Measurements from ENCODE around the gene GP1BB. TPM values are rescaled to one million over a fixed set of nuclear protein-coding genes. Genes with fewer than 3 reads are reported as not detected.
"Not testable (repeated sequence)": the region's sequence is repeated elsewhere in the genome, so short reads cannot be mapped to it uniquely, and the experiment has no call there.

Gene GP1BB
- total RNA-seq, 1 donor: 2.1 TPM

DNA sequence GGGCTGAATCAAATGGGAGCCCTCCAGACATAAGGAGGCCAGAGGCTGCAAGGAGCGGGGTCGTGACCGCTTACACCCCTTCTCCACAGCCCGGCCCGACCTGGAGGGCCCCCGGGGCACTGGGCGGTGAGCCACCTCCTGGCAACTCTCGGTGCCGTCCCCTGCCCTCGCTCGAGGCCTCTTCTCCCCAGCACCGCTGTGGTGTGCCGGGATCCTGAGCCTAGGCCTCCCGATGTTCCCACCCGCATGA, 432 bp upstream of the GP1BB start:
- no peak for DNase-seq (ENCODE audit: low read depth)
- TF ChIP-seq, protein P1, sequence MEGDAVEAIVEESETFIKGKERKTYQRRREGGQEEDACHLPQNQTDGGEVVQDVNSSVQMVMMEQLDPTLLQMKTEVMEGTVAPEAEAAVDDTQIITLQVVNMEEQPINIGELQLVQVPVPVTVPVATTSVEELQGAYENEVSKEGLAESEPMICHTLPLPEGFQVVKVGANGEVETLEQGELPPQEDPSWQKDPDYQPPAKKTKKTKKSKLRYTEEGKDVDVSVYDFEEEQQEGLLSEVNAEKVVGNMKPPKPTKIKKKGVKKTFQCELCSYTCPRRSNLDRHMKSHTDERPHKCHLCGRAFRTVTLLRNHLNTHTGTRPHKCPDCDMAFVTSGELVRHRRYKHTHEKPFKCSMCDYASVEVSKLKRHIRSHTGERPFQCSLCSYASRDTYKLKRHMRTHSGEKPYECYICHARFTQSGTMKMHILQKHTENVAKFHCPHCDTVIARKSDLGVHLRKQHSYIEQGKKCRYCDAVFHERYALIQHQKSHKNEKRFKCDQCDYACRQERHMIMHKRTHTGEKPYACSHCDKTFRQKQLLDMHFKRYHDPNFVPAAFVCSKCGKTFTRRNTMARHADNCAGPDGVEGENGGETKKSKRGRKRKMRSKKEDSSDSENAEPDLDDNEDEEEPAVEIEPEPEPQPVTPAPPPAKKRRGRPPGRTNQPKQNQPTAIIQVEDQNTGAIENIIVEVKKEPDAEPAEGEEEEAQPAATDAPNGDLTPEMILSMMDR (IDR thresholded peaks at IDR 0.05; ENCODE audit: insufficient read depth, low read length): no peak

DNA sequence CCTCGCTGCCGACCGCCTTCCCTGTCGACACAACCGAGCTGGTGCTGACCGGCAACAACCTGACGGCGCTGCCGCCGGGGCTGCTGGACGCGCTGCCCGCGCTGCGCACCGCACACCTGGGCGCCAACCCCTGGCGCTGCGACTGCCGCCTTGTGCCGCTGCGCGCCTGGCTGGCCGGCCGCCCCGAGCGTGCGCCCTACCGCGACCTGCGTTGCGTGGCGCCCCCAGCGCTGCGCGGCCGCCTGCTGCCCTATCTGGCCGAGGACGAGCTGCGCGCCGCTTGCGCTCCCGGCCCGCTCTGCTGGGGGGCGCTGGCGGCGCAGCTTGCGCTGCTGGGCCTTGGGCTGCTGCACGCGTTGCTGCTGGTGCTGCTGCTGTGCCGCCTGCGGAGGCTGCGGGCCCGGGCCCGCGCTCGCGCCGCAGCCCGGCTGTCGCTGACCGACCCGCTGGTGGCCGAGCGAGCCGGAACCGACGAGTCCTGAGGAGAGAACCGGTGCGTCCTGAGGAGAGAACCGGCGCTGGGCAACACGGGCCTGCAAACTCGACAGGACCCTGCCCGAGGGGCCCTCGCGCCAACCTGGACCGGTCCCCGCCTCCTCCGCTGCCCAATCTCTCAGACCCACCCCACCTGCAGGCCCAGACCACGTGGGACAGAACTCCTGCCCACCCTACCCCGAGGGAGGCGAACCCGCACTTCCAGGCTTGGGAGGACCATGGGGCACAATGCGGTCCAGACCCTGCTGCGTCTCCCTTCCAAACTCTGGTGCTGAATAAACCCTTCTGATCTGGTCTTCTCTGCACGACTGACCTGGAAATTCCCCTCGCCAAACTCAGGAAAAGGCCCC, 866 bp downstream of the GP1BB start:
- no peak for DNase-seq (ENCODE audit: low read depth)
- TF ChIP-seq, protein P1 (IDR thresholded peaks at IDR 0.05; ENCODE audit: insufficient read depth, low read length): no peak
- no peak overlapping the region for H3K4me3 ChIP-seq (ENCODE audit: low read depth, low read length)

More for the DNA sequence above, 432 bp upstream of the GP1BB start:
- H3K4me3 ChIP-seq (ENCODE audit: low read depth, low read length): no peak overlapping the region

DNA sequence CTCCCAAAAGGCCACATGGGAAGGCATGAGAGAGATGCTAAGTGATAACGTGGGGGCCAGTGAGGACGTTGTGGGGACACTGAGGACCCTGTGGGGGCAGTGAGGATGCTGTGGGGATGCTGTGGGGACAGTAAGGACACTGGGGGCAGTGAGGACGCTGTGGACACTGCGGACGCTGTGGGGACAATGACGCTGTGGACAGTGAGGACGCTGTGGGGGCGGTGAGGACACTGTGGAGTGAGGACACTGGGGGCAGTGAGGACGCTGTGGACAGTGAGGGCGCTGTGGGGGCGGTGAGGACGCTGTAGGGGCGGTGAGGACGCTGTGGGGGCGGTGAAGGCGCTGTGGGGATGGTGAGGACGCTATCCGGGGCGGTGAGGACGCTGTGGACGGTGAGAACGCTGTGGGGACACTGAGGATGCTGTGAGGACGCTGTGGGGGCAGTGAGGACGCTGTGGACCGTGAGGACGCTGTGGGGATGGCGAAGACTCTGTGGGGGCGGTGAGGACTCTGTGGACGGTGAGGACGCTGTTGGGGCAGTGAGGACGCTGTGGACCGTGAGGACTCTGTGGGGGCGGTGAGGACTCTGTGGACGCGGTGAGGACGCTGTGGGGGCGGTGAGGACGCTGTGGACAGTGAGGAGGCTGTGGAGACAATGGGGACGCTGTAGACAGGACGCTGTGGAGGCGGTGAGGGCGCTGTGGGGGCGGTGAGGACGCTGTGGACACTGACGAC, 1.8 kb downstream of the GP1BB start:
- TF ChIP-seq, protein P1 (IDR thresholded peaks at IDR 0.05; ENCODE audit: insufficient read depth, low read length): no peak
- no peak for DNase-seq (ENCODE audit: low read depth)
- no peak overlapping the region for H3K4me3 ChIP-seq (ENCODE audit: low read depth, low read length)

DNA sequence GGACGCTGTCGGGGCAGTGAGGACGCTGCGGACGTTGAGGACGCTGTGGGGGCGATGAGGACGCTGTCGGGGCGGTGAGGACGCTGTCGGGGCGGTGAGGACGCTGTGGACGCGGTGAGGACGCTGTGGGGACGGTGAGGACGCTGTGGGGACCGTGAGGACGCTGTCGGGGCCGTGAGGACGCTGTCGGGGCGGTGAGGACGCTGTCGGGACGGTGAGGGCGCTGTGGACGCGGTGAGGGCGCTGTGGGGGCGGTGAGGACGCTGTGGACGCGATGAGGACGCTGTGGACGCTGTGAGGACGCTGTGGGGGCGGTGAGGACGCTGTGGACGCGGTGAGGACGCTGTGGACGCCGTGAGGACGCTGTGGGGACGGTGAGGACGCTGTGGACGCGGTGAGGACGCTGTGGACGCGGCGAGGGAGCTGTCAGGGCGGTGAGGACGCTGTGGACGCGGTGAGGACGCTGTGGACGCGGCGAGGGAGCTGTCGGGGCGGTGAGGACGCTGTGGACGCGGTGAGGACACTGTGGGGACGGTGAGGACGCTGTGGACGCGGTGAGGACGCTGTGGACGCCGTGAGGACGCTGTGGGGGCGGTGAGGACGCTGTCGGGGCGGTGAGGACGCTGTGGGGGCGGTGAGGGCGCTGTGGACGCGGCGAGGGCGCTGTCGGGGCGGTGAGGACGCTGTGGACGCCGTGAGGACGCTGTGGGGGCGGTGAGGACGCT, 2.9 kb downstream of the GP1BB start:
- DNase-seq (ENCODE audit: low read depth); H3K4me3 ChIP-seq (ENCODE audit: low read depth, low read length): not testable (repeated sequence)

DNA sequence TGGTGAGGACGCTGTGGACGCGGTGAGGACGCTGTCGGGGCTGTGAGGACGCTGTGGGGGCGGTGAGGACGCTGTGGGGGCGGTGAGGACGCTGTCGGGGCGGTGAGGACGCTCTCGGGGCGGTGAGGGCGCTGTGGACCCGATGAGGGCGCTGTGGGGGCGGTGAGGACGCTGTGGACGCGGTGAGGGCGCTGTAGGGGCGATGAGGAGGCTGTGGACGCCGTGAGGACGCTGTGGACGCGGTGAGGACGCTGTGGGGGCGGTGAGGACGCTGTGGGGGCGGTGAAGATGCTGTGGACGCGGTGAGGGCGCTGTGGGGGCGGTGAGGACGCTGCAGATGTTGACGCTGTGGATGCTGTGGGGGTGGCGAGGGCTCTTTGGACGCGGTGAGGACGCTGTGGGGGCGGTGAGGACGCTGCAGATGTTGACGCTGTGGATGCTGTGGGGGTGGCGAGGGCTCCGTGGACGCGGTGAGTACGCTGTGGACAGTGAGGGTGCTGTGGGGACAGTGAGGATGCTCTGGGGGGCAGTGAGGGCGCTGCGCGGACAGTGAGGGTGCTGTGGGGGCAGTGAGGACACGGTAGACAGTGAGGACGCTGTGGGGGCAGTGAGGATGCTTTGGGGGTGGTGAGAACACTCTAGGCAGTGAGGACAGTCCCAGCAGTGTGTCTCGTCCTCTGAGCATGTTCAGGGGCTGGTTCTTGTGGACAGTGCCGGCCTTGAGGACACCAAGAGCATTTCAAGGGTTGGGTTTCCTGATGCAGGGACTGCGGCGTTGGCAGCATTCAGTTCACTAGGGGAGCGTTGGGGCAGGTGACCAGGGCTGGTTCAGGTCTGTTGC, 4.2 kb downstream of the GP1BB start:
- DNase-seq (ENCODE audit: low read depth): no peak
- no peak overlapping the region for H3K4me3 ChIP-seq (ENCODE audit: low read depth, low read length)
- TF ChIP-seq, protein P1 (IDR thresholded peaks at IDR 0.05; ENCODE audit: insufficient read depth, low read length): no peak

DNA sequence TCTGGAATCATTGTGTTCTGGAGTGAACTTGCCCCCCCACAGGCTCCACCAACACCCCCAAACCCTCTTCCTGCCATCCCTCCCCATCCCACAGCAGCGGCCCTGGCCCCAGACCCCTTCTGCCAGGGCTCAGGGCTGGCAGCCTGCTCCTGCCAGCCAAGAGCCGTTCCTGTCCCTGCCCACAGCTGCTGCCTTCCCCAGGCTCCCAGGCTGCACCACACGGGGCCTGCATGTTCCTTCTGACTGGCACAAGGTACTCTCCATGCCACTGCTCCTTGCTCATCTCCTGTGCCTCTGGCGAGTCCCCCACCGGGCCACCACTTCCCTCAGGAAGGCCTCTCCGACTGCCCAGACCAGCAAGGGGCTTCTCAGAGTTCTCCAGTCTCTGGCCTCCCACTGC, 4.9 kb downstream of the GP1BB start:
- no peak overlapping the region for H3K4me3 ChIP-seq (ENCODE audit: low read depth, low read length)
- TF ChIP-seq, protein P1 (IDR thresholded peaks at IDR 0.05; ENCODE audit: insufficient read depth, low read length): no peak
- DNase-seq (ENCODE audit: low read depth): no peak

Measured in fibroblast of the aortic adventitia (primary cell).